ENCODE results near the gene ARFIP2.
"Not testable (repeated sequence)": the region's sequence is repeated elsewhere in the genome, so short reads cannot be mapped to it uniquely, and the experiment has no call there.

ARFIP2 gene, protein sequence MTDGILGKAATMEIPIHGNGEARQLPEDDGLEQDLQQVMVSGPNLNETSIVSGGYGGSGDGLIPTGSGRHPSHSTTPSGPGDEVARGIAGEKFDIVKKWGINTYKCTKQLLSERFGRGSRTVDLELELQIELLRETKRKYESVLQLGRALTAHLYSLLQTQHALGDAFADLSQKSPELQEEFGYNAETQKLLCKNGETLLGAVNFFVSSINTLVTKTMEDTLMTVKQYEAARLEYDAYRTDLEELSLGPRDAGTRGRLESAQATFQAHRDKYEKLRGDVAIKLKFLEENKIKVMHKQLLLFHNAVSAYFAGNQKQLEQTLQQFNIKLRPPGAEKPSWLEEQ

DNA sequence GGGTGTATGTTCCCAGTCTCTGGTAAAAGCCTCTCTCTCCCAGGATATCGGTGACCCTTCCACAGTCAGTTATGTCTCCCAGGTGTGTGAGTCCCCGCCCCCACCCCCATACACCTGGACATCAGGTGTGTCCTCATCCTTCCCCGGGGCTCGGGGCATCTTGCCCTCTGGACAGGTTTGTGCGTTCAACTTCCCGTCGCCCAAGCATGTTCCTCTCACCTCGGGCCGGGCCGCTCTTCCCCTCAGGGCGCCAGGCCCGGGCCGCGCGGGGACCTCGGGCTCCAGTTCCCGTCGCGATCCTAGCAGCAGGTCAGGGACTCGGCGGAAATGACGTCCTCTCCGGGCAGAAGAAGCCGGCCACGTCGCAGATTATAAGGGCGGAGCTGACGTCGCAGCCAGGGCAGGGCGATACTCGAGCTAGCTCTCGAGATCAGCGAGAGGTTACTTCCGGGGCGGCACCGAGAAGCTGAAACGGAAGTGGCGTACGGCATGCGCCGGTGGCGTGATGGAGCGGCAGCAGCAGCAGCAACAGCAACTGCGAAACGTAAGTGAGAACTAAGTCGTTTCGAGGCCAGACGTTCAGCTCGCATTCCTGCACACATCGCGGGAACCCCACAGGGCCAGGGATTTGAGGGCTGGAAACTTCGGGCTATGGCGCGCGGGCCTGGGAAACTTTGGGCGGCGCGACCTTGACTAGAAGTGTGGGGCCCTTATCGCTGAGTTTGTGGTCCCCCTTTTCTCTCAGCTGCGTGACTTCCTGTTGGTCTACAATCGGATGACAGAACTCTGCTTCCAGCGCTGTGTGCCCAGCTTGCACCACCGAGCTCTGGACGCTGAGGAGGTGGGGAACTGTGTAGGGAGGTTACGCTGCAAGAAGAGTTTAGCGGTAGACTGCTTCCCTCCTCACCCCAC is at the start of gene ARFIP2, which contains the start of gene TIMM10B:
ARFIP2 (minus strand) TSS at position 320 of the 912 bp plus-strand sequence. CDS start 910 bp downstream, outside the sequence.
TIMM10B (plus strand) TSS at position 490 of the 912 bp plus-strand sequence; CDS start at position 506, 16 bp downstream.
- H3K4me1 ChIP-seq (ENCODE audit: insufficient read depth, insufficient read length): no peaks in the 10 kb centered on the region
- peak within 1 kb of the TSS; percentile 98 for H3K4me3 ChIP-seq (ENCODE audit: insufficient read length, low read depth)
- no peaks in the 10 kb centered on the region for H3K9me3 ChIP-seq (ENCODE audit: insufficient read depth, low read length)
- peak; percentile 96 for DNase-seq (ENCODE audit: low read depth, low spot score)
- H3K36me3 ChIP-seq (ENCODE audit: insufficient read depth, insufficient read length, low read length): peaks cover 84% of the 10 kb centered on the region
- TF ChIP-seq ZNF274 (IDR thresholded peaks at IDR 0.05; ENCODE audit: low read depth, low read length) (no peak), SUZ12 (IDR thresholded peaks at IDR 0.05; ENCODE audit: extremely low read depth, insufficient read depth, insufficient read length) (no peak), YY1 (IDR thresholded peaks at IDR 0.05; ENCODE audit: insufficient read depth, insufficient read length) (no peak)
- H3K27me3 ChIP-seq (ENCODE audit: insufficient read depth, insufficient read length): no peaks in the 10 kb centered on the region
- H3K9ac ChIP-seq (ENCODE audit: insufficient read length, low read depth): peak within 1 kb of the TSS; percentile 97

DNA sequence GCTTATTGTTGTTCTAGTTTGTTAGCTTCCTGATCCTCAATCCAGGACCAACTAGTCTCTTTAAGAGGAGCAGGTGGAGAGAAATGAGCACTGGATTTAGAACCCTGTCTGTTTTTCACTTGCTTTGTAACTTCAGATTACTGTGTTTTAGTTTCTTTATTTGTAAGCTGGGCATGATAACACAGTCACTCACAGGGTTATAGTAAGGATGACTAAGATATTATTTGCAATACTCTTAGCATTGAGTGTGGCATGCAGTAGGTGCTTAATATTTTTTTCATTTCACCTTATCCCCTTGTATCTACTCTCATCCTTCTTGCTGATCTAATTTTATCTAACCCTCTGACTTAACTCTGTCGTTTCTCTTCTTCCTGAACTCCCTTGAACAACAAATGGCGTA is 49.7 kb upstream of the ARFIP2 start:
- Histone ChIP-seq H3K9me3 (ENCODE audit: insufficient read depth, low read length) (no peaks in the 10 kb centered on the region), H3K4me3 (ENCODE audit: insufficient read length, low read depth) (no peak overlapping the region), H3K36me3 (ENCODE audit: insufficient read depth, insufficient read length, low read length) (peaks cover 26% of the 10 kb centered on the region), H3K9ac (ENCODE audit: insufficient read length, low read depth) (no peak overlapping the region), H3K4me1 (ENCODE audit: insufficient read depth, insufficient read length) (no peaks in the 10 kb centered on the region), H3K27me3 (ENCODE audit: insufficient read depth, insufficient read length) (no peaks in the 10 kb centered on the region)
- no peak for DNase-seq (ENCODE audit: low read depth, low spot score)
- TF ChIP-seq SUZ12 (IDR thresholded peaks at IDR 0.05; ENCODE audit: extremely low read depth, insufficient read depth, insufficient read length): no peak
- no peak for TF ChIP-seq YY1 (IDR thresholded peaks at IDR 0.05; ENCODE audit: insufficient read depth, insufficient read length)
- no peak for TF ChIP-seq ZNF274 (IDR thresholded peaks at IDR 0.05; ENCODE audit: low read depth, low read length)

DNA sequence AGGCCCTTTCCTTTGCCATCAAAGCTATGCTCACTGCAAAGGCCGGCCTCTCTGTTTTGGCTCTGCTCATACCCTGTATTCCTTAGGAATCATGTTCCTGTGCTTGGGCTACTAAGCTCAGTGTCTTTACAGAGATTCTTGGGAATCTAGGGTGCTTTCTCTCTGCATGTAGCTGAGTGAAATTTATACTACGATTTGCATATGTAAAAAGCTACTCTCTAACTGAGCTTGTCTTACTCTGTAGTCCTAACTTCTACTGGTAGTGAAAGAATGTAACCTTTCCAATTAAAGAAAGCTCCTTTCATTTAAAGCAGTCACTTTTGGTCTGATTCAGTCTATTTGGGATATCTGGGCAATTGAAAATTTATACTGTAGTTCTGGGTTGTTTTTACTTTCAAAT is 48.1 kb upstream of the ARFIP2 start:
- no peak overlapping the region for H3K9ac ChIP-seq (ENCODE audit: insufficient read length, low read depth)
- H3K4me1 ChIP-seq (ENCODE audit: insufficient read depth, insufficient read length): no peaks in the 10 kb centered on the region
- DNase-seq (ENCODE audit: low read depth, low spot score): no peak
- H3K9me3 ChIP-seq (ENCODE audit: insufficient read depth, low read length): no peaks in the 10 kb centered on the region
- TF ChIP-seq SUZ12 (IDR thresholded peaks at IDR 0.05; ENCODE audit: extremely low read depth, insufficient read depth, insufficient read length) (no peak), YY1 (IDR thresholded peaks at IDR 0.05; ENCODE audit: insufficient read depth, insufficient read length) (no peak), ZNF274 (IDR thresholded peaks at IDR 0.05; ENCODE audit: low read depth, low read length) (no peak)
- H3K4me3 ChIP-seq (ENCODE audit: insufficient read length, low read depth): no peak overlapping the region
- H3K36me3 ChIP-seq (ENCODE audit: insufficient read depth, insufficient read length, low read length): peaks cover 26% of the 10 kb centered on the region
- no peaks in the 10 kb centered on the region for H3K27me3 ChIP-seq (ENCODE audit: insufficient read depth, insufficient read length)

DNA sequence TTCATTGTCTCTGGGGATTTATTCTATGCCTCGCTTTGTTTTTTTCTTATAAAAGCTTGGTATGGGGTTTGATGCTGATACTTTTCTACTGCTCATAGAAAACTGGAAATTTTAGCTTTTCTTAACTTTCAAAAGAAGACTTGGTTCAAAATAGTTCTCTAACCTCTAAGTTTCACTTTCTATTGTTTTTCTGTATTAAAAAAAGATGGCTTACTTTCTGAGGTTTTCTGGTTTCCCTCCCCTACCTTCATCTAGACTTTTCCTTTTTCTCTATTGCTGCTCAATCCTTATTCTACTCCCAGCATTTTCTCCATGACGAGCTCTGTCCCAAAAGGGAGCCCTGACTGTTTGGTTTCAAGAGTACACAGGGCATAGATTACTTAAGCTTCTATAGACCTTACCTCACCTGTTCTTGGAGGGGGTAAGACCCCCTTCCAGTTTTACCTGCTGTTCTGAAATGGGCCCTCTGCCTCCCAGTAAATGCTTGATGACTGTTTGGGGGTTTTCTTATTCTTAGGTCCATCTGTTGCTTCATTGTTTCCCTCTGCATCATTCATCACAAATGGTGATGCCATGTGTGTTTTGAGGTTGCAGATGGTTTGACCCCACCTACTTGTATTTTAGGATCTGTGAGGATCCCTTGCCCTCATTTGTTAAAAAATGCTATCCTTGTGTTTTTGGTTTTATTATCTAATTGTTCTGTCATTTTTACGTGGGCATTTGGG is 45.4 kb upstream of the ARFIP2 start:
- DNase-seq (ENCODE audit: low read depth, low spot score): no peak

DNA sequence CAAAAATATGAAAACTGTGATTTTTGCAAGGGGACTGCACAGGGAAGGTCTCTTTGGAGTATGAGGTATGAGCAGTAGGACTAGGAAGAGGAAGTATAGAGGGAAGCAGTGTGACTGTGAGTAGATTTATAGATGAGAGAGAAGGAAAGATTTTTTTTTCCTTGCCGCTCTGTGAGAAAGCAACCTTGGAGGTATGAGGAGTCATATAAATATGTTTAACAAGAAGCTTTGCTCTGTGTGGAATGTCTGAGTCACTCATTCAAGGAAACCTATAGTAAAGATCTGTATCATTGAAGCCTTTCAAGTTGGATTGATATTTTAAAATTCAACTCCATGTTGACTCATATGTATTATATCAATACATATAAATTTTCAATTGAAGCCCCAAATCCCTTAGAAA is 42.1 kb upstream of the ARFIP2 start:
- TF ChIP-seq SUZ12 (IDR thresholded peaks at IDR 0.05; ENCODE audit: extremely low read depth, insufficient read depth, insufficient read length) (no peak), YY1 (IDR thresholded peaks at IDR 0.05; ENCODE audit: insufficient read depth, insufficient read length) (no peak), ZNF274 (IDR thresholded peaks at IDR 0.05; ENCODE audit: low read depth, low read length) (no peak)
- Histone ChIP-seq H3K9me3 (ENCODE audit: insufficient read depth, low read length) (no peaks in the 10 kb centered on the region), H3K9ac (ENCODE audit: insufficient read length, low read depth) (no peak overlapping the region), H3K4me1 (ENCODE audit: insufficient read depth, insufficient read length) (no peaks in the 10 kb centered on the region), H3K36me3 (ENCODE audit: insufficient read depth, insufficient read length, low read length) (peaks cover 18% of the 10 kb centered on the region), H3K4me3 (ENCODE audit: insufficient read length, low read depth) (no peak overlapping the region), H3K27me3 (ENCODE audit: insufficient read depth, insufficient read length) (no peaks in the 10 kb centered on the region)
- no peak for DNase-seq (ENCODE audit: low read depth, low spot score)

More for the DNA sequence above, 45.4 kb upstream of the ARFIP2 start:
- TF ChIP-seq YY1 (IDR thresholded peaks at IDR 0.05; ENCODE audit: insufficient read depth, insufficient read length) (no peak), SUZ12 (IDR thresholded peaks at IDR 0.05; ENCODE audit: extremely low read depth, insufficient read depth, insufficient read length) (no peak), ZNF274 (IDR thresholded peaks at IDR 0.05; ENCODE audit: low read depth, low read length) (no peak)
- H3K9me3 ChIP-seq (ENCODE audit: insufficient read depth, low read length): no peaks in the 10 kb centered on the region
- H3K4me3 ChIP-seq (ENCODE audit: insufficient read length, low read depth): no peak overlapping the region
- H3K9ac ChIP-seq (ENCODE audit: insufficient read length, low read depth): no peak overlapping the region
- no peaks in the 10 kb centered on the region for H3K27me3 ChIP-seq (ENCODE audit: insufficient read depth, insufficient read length)
- H3K4me1 ChIP-seq (ENCODE audit: insufficient read depth, insufficient read length): no peaks in the 10 kb centered on the region
- peaks cover 12% of the 10 kb centered on the region for H3K36me3 ChIP-seq (ENCODE audit: insufficient read depth, insufficient read length, low read length)

DNA sequence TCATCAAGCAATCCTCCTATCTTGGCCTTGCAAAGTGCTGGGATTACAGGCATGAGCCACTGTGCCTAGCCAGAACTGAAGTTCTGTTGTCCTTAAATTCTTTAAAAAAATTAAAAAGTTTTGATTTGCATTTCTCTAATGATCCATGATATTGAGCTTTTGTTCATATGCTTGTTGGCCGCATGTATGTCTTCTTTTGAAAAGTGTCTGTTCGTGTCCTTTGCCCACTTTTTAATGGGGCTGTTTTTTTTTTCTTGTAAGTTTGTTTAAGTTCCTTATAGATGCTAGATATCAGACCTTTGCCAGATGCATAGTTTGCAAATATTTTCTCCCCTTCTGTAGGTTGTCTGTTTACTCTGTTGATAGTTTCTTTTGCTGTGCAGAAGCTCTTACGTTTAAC is 40.8 kb upstream of the ARFIP2 start:
- peaks cover 16% of the 10 kb centered on the region for H3K36me3 ChIP-seq (ENCODE audit: insufficient read depth, insufficient read length, low read length)
- not testable (repeated sequence) for H3K9me3 ChIP-seq (ENCODE audit: insufficient read depth, low read length); H3K4me3 ChIP-seq (ENCODE audit: insufficient read length, low read depth); H3K4me1 ChIP-seq (ENCODE audit: insufficient read depth, insufficient read length); DNase-seq (ENCODE audit: low read depth, low spot score); H3K27me3 ChIP-seq (ENCODE audit: insufficient read depth, insufficient read length); H3K9ac ChIP-seq (ENCODE audit: insufficient read length, low read depth)
